HUES48 (cell line): Measurements from ENCODE around the gene PKP3.

ENCODE experiments used
- H3K27ac ChIP-seq: one replicate; pipeline ENCODE4 v1.7.0; 2013; ENCODE audit warnings: low read depth, low read length, inconsistent platforms
- H3K27me3 ChIP-seq: 2 replicates; pipeline ENCODE4 v1.6.1; 2013; ENCODE audit warnings: mild to moderate bottlenecking, low read length; ENCODE audit not compliant: control insufficient read depth, insufficient read depth
- H3K36me3 ChIP-seq: 2 replicates; pipeline ENCODE4 v1.6.1; 2013; ENCODE audit warnings: low read length; ENCODE audit not compliant: control insufficient read depth, insufficient read depth
- H3K4me1 ChIP-seq: 2 replicates; pipeline ENCODE4 v1.6.1; 2013; ENCODE audit warnings: mild to moderate bottlenecking, low read length; ENCODE audit not compliant: control insufficient read depth, insufficient read depth
- H3K4me3 ChIP-seq: 2 replicates; pipeline ENCODE4 v1.5.1; 2013; ENCODE audit warnings: mild to moderate bottlenecking, low read depth, low read length
- H3K9ac ChIP-seq: 2 replicates; pipeline ENCODE4 v1.6.1; 2013; ENCODE audit warnings: mild to moderate bottlenecking, low read depth, low read length, moderate library complexity
- H3K9me3 ChIP-seq: 2 replicates; pipeline ENCODE4 v1.6.1; 2013; ENCODE audit warnings: low read length; ENCODE audit not compliant: control insufficient read depth, insufficient read depth

PKP3 gene

GRCh38 chr11:373716-374551, 20.1 kb upstream of the PKP3 start:
- no peak overlapping the region for H3K9ac ChIP-seq
- H3K27ac ChIP-seq, result no peak overlapping the region
- no peaks in the 10 kb centered on the region for H3K9me3 ChIP-seq
- H3K4me3 ChIP-seq, result no peak overlapping the region
- 0 out of 2 replicates have a peak, but pooled peaks cover 6% of the 10 kb centered on the region for H3K4me1 ChIP-seq
- peaks cover 59% of the 10 kb centered on the region for H3K36me3 ChIP-seq
- no peaks in the 10 kb centered on the region for H3K27me3 ChIP-seq

GRCh38 chr11:375065-376025, 18.7 kb upstream of the PKP3 start:
- H3K27ac ChIP-seq, result no peak overlapping the region
- 0 out of 2 replicates have a peak, but pooled peaks cover 3% of the 10 kb centered on the region for H3K4me1 ChIP-seq
- peaks cover 71% of the 10 kb centered on the region for H3K36me3 ChIP-seq
- no peaks in the 10 kb centered on the region for H3K9me3 ChIP-seq
- H3K4me3 ChIP-seq, result no peak overlapping the region
- no peak overlapping the region for H3K9ac ChIP-seq
- H3K27me3 ChIP-seq, result no peaks in the 10 kb centered on the region

DNA sequence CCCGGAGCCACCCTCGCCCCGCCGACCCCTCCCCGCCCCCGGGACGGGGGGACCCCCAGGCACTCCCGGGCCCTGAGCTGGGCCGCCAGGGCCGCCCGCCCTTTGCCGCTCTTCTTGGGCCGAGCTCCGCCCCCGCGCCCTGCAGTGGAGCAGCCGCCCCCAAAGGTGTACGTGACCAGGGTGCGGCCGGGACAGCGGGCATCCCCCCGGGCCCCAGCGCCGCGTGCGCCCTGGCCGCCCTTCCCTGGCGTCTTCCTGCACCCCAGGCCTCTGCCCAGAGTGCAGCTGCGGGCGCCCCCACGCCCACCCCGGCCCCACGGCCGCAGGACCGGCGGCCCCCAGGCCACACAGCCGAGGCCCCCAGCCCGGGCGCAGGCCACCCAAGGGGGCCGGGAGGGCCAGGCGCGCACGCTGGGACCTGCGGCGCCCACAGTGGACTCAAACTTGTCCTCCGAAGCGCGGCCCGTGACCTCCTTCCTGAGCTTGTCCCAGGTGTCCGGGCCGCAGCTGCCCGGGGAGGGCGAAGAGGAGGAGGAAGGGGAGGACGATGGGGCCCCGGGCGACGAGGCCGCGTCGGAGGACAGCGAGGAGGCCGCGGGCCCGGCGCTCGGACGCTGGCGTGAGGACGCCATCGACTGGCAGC, 17.4 kb upstream of the PKP3 start:
- Histone ChIP-seq H3K4me1 (no peaks in the 10 kb centered on the region), H3K9me3 (no peaks in the 10 kb centered on the region), H3K27ac (no peak overlapping the region), H3K9ac (no peak overlapping the region), H3K36me3 (peaks cover 73% of the 10 kb centered on the region), H3K4me3 (no peak overlapping the region), H3K27me3 (no peaks in the 10 kb centered on the region)

DNA sequence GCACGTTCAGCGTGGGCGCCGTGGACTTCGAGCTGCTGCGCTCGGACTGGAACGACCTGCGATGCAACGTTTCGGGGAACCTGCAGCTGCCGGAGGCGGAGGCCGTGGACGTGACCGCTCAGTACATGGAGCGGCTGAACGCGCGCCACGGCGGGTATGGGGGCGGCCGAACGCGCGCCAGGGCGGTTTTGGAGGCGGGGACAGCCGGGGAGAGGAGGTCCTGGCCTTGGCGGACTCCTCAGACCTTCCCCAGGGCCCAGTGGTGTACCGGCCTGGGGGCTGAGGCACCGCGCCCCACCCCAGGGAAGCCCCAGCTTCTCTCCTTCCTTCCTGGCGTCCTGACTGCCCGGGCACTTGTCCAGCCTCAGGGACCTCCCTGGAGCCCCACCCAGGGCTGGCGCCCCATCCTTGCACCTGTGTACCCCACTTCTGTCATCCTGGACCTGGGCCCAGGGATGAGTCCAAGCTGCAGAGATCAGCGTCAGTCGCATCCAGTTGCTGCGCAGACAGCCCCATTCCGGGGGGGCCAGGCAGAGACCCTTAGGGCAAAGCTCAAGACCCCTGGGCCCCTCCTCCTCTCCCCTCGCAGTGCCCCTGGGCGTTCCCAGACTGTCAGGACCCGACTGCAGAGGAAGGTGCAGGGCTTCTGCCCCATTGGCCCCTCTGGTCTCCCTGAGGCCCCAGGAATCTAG, 16.7 kb upstream of the PKP3 start:
- Histone ChIP-seq H3K36me3 (peaks cover 71% of the 10 kb centered on the region), H3K4me3 (no peak overlapping the region)

DNA sequence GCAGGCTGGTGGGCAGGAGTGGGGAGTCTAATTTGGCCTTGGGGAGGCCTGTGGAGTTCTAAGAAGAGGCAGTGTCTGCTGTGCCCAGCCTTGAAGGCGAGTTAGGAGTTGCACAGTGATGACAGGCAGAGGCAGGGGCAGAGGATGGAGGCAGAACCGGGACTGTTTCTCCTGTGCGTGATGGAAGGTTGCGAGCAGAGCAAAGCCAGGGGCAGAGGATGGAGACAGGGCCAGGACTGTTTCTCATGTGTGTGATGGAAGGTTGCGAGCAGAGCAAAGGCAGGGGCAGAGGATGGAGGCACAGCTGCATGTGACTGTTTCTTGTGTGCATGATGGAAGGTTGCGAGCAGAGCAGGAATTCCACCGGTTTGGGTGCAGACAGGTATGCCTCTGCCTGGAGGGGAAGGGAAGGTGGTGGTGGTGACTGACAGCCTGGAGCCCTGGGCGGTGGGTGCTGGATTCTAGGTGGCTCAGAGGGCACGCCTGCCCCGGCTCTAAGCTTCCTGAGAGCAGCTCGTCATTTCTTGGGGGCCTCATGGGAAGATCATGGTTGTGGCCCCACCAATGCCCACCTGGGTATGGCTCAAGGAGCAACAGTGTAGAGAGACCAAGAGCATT, 16.0 kb upstream of the PKP3 start:
- Histone ChIP-seq H3K27ac (no peak overlapping the region), H3K36me3 (peaks cover 65% of the 10 kb centered on the region), H3K9me3 (no peaks in the 10 kb centered on the region), H3K27me3 (no peaks in the 10 kb centered on the region), H3K4me3 (no peak overlapping the region), H3K9ac (no peak overlapping the region), H3K4me1 (no peaks in the 10 kb centered on the region)

More for the DNA sequence above, 16.7 kb upstream of the PKP3 start:
- H3K9me3 ChIP-seq, result no peaks in the 10 kb centered on the region
- no peaks in the 10 kb centered on the region for H3K27me3 ChIP-seq
- H3K9ac ChIP-seq, result no peak overlapping the region
- H3K4me1 ChIP-seq, result no peaks in the 10 kb centered on the region
- no peak overlapping the region for H3K27ac ChIP-seq

DNA sequence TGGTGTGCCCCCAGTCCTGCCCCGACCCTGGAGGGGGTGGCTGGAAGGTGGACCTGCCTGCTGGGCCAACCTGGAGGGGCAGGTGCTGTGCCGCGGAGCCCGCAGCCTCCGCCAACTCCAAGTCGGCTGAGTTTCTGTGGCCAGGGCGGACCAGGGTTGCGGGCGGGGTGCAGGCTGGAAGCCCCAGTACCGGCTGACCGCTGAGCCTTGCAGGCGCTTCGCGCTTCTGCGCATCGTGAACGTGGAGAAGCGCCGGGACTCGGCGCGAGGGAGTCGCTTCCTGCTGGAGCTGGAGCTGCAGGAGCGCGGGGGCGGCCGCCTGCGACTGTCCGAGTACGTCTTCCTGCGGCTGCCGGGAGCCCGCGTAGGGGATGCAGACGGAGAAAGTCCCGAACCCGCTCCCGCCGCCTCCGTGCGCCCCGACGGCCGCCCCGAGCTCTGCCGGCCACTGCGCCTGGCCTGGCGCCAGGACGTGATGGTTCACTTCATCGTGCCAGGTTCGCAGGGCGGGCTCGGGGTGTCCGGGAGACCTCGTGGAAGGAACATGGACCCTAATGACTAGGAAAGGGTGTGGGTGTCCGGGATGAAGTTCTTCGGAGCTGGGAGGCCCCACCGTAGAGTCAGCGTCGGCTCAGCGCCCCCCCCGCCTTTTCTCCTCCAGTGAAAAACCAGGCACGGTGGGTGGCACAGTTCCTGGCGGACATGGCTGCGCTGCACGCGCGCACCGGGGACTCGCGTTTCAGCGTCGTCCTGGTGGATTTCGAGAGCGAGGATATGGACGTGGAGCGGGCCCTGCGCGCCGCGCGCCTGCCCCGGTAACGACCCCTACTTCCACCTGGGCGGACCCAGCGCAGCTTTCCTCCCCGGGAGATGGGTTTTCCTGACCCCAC, 14.6 kb upstream of the PKP3 start:
- H3K27ac ChIP-seq, result no peak overlapping the region

GRCh38 chr11:380095-380480, 13.9 kb upstream of the PKP3 start:
- no peak overlapping the region for H3K27ac ChIP-seq
- H3K27me3 ChIP-seq, result no peaks in the 10 kb centered on the region
- peaks cover 53% of the 10 kb centered on the region for H3K36me3 ChIP-seq
- no peak overlapping the region for H3K4me3 ChIP-seq
- H3K9ac ChIP-seq, result no peak overlapping the region
- no peaks in the 10 kb centered on the region for H3K9me3 ChIP-seq
- H3K4me1 ChIP-seq, result no peaks in the 10 kb centered on the region

More for the DNA sequence above, 14.6 kb upstream of the PKP3 start:
- H3K9ac ChIP-seq, result no peak overlapping the region
- H3K4me3 ChIP-seq, result no peak overlapping the region
- H3K9me3 ChIP-seq, result no peaks in the 10 kb centered on the region
- H3K4me1 ChIP-seq, result no peaks in the 10 kb centered on the region
- peaks cover 53% of the 10 kb centered on the region for H3K36me3 ChIP-seq
- no peaks in the 10 kb centered on the region for H3K27me3 ChIP-seq

DNA sequence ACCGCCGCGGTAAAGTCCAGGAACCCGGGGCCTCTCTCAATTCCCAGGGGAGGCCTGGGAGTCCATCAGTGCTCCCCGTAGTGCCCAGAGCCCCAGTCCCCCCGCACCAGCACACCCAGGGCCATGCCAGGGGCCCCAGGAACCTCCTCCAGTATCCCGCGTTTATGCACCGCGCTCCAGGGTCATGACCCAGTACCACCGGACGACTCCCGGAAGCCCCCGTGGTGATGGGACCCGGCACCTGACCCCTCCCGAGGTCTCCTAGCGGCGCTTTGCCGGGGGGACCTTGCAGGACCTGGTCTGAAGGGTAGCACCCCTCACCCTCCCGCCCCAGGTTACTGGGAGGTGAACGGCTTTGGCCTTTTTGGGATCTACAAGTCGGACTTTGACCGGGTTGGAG, 13.5 kb upstream of the PKP3 start:
- no peak overlapping the region for H3K9ac ChIP-seq
- H3K36me3 ChIP-seq, result peaks cover 49% of the 10 kb centered on the region
- no peak overlapping the region for H3K4me3 ChIP-seq
- no peaks in the 10 kb centered on the region for H3K4me1 ChIP-seq
- no peak overlapping the region for H3K27ac ChIP-seq
- H3K27me3 ChIP-seq, result no peaks in the 10 kb centered on the region
- no peaks in the 10 kb centered on the region for H3K9me3 ChIP-seq

DNA sequence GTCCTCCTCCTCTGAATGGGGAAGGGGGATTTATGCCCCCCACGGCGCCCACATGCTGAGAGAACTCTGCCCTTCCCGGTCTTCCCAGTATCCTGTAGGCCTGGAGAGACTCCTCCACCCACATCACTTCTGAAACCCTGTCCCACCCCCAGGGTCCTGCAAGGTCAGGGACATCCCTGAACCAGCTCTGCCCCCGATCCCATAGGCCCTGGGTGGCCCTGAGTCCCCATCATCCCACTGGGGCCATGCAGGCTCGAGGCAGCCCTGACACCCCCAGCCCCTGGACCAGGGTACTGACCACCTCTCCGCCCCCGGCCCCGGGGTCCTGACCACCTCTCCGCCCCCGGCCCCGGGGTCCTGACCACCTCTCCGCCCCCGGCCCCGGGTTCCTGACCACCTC, 13.0 kb upstream of the PKP3 start:
- H3K36me3 ChIP-seq, result peaks cover 45% of the 10 kb centered on the region
- no peaks in the 10 kb centered on the region for H3K27me3 ChIP-seq
- no peak overlapping the region for H3K27ac ChIP-seq
- H3K4me1 ChIP-seq, result no peaks in the 10 kb centered on the region
- H3K9me3 ChIP-seq, result no peaks in the 10 kb centered on the region; the same call in 1 of the 2 replicates
- no peak overlapping the region for H3K9ac ChIP-seq
- no peak overlapping the region for H3K4me3 ChIP-seq
